ENCODE measurements around the gene PAQR5.
A peak's percentile ranks its signal among the peaks of the same experiment; 100 is the strongest.

PAQR5 gene

GRCh38 chr15:69392352-69392751 lies 93.6 kb downstream of the PAQR5 start:
- no peak for DNase-seq (ENCODE audit: low spot score)

- DNase-seq (ENCODE audit: low spot score) = no peak
Measured at GRCh38 chr15:69393831-69394491, 95.2 kb downstream of the PAQR5 start.

GRCh38 chr15:69394556-69395282 lies 96.0 kb downstream of the PAQR5 start:
- DNase-seq (ENCODE audit: low spot score) = peak; percentile 86

- no peak for DNase-seq (ENCODE audit: low spot score)
Measured at GRCh38 chr15:69395460-69395859, 96.7 kb downstream of the PAQR5 start.

GRCh38 chr15:69395991-69396390 lies 97.3 kb downstream of the PAQR5 start:
- DNase-seq (ENCODE audit: low spot score) = no peak

GRCh38 chr15:69398491-69398891 lies 99.8 kb downstream of the PAQR5 start:
- peak; percentile 63 for DNase-seq (ENCODE audit: low spot score)

- no peak for DNase-seq (ENCODE audit: low spot score)
Measured at GRCh38 chr15:69400850-69401249, 102.1 kb downstream of the PAQR5 start.

GRCh38 chr15:69402816-69403215 lies 104.1 kb downstream of the PAQR5 start:
- DNase-seq (ENCODE audit: low spot score) = peak; percentile 27

GRCh38 chr15:69403594-69403993 lies 104.9 kb downstream of the PAQR5 start:
- DNase-seq (ENCODE audit: low spot score) = peak; percentile 84

- no peak for DNase-seq (ENCODE audit: low spot score)
Measured at GRCh38 chr15:69405110-69405509, 106.4 kb downstream of the PAQR5 start.

- DNase-seq (ENCODE audit: low spot score) = no peak
Measured at GRCh38 chr15:69407719-69408400, 109.1 kb downstream of the PAQR5 start.

GRCh38 chr15:69408841-69409240 lies 110.1 kb downstream of the PAQR5 start:
- no peak for DNase-seq (ENCODE audit: low spot score)

- DNase-seq (ENCODE audit: low spot score) = peak; percentile 27
Measured at GRCh38 chr15:69410248-69410874, 111.6 kb downstream of the PAQR5 start.

GRCh38 chr15:69412274-69412673 lies 113.6 kb downstream of the PAQR5 start:
- no peak for DNase-seq (ENCODE audit: low spot score)

- no peak for DNase-seq (ENCODE audit: low spot score)
Measured at GRCh38 chr15:69412701-69413100, 114.0 kb downstream of the PAQR5 start.

- peak; percentile 97 for DNase-seq (ENCODE audit: low spot score)
Measured at GRCh38 chr15:69413822-69414700, 115.3 kb downstream of the PAQR5 start, which contains the start of gene KIF23. TSS of gene KIF23 (plus strand) at chr15:69414349. CDS start at chr15:69414466, 117 bp downstream.

GRCh38 chr15:69414701-69415167 lies 116.0 kb downstream of the PAQR5 start:
- DNase-seq (ENCODE audit: low spot score) = peak; percentile 87

GRCh38 chr15:69415381-69415780 lies 116.7 kb downstream of the PAQR5 start:
- DNase-seq (ENCODE audit: low spot score) = no peak

GRCh38 chr15:69417581-69417980 lies 118.9 kb downstream of the PAQR5 start:
- DNase-seq (ENCODE audit: low spot score) = no peak

GRCh38 chr15:69421498-69421897 lies 122.8 kb downstream of the PAQR5 start:
- DNase-seq (ENCODE audit: low spot score) = peak; percentile 37

GRCh38 chr15:69422336-69422895 lies 123.7 kb downstream of the PAQR5 start:
- no peak for DNase-seq (ENCODE audit: low spot score)
